PC-9 (cell line): ENCODE measurements around the gene ARHGAP33. TPM values are rescaled to one million over a fixed set of nuclear protein-coding genes. Genes with fewer than 3 reads are reported as not detected.

Experiments used
- BruUV-seq: library from RNA; stranded (reverse); fragments of 400-500 nt; replicated peaks from 2 replicates; lab custom pipeline; 2021; lab: Mats Ljungman, UMichigan
- CTCF ChIA-PET: fragments of 300-600 bp; sonication (Branson Sonifier 250); formaldehyde crosslinking; loops from one replicate; lab custom pipeline; 2022; ENCODE audit warnings: antibody characterized with exemption; lab: Charles Lee
- POLR2A ChIA-PET: fragments of 300-600 bp; sonication (Branson Sonifier 250); formaldehyde crosslinking; loops from one replicate; lab custom pipeline; 2022; ENCODE audit warnings: antibody characterized with exemption; ENCODE audit not compliant: unreplicated experiment; lab: Charles Lee
- DNase-seq, 2 experiments: peaks; one replicate each; pipeline versions ENCODE4 v3.0.0 to v3.0.0-alpha.2; 2015 to 2022; ENCODE audit warnings: mixed read lengths in 1 of 2
- H2AFZ ChIP-seq: fragments of 200-600 bp; sonication (generic); 2 replicates; pipeline ENCODE4 v1.8.1; 2017; ENCODE audit warnings: antibody characterized with exemption
- H3F3A ChIP-seq: fragments of 200-600 bp; sonication (generic); 2 replicates; pipeline ENCODE4 v1.8.1; 2017; ENCODE audit warnings: antibody characterized with exemption, mild to moderate bottlenecking, low read depth; ENCODE audit not compliant: insufficient read depth
- H3K27ac ChIP-seq: fragments of 200-600 bp; sonication (generic); 2 replicates; pipeline ENCODE4 v1.6.1; 2016; ENCODE audit warnings: mixed run types
- H3K27me3 ChIP-seq: fragments of 200-600 bp; sonication (generic); 2 replicates; pipeline ENCODE4 v1.6.1; 2016; ENCODE audit warnings: low read depth, mixed run types; ENCODE audit not compliant: insufficient read depth
- H3K36me3 ChIP-seq: fragments of 200-600 bp; sonication (generic); 2 replicates; pipeline ENCODE4 v1.6.1; 2016; ENCODE audit warnings: low read depth, mixed run types
- H3K4me1 ChIP-seq: fragments of 200-600 bp; sonication (generic); replicated peaks from 2 replicates; pipeline ENCODE4 v1.6.1; 2016; ENCODE audit warnings: mixed run types; ENCODE audit not compliant: insufficient read depth
- H3K4me2 ChIP-seq: fragments of 200-600 bp; sonication (generic); 2 replicates; pipeline ENCODE4 v1.6.1; 2017; ENCODE audit warnings: mixed run types
- H3K4me3 ChIP-seq: fragments of 200-600 bp; sonication (generic); 2 replicates; pipeline ENCODE4 v1.6.1; 2016; ENCODE audit warnings: mixed run types
- H3K79me2 ChIP-seq: fragments of 200-600 bp; sonication (generic); 2 replicates; pipeline ENCODE4 v1.6.1; 2017; ENCODE audit warnings: low read depth, mixed run types
- H3K9me2 ChIP-seq: fragments of 200-600 bp; sonication (generic); 2 replicates; pipeline ENCODE4 v1.8.1; 2017; ENCODE audit warnings: mild to moderate bottlenecking; ENCODE audit not compliant: insufficient read depth
- H3K9me3 ChIP-seq: fragments of 200-600 bp; sonication (generic); 2 replicates; pipeline ENCODE4 v1.8.1; 2016; ENCODE audit warnings: low read depth; ENCODE audit not compliant: insufficient read depth
- H4K20me1 ChIP-seq: fragments of 200-600 bp; sonication (generic); 2 replicates; pipeline ENCODE4 v1.8.1; 2017; ENCODE audit not compliant: insufficient read depth
- EZH2 ChIP-seq: fragments of 200-600 bp; sonication (generic); IDR thresholded peaks from 2 replicates; pipeline ENCODE4 v1.8.0; 2017; ENCODE audit warnings: antibody characterized with exemption, low read depth
- intact Hi-C: fragments of 100-400 bp; cut with micrococcal nuclease; formaldehyde crosslinking; loops from one replicate; pipeline ENCODE4 v1.10.0; 2022; ENCODE audit not compliant: unreplicated experiment
- total RNA-seq: library from RNA; stranded (reverse); gene quantifications from 2 replicates; pipeline ENCODE4 v1.2.3, GENCODE V29; 2021
- TF ChIP-seq, protein P1 (sequence below): fragments of 200-600 bp; sonication (generic); conservative IDR thresholded peaks from 2 replicates; pipeline ENCODE4 v1.6.1; 2017; ENCODE audit warnings: mixed run types, antibody characterized with exemption, mild to moderate bottlenecking, moderate library complexity

ARHGAP33 gene
- total RNA-seq, 1 experiment from 2014 or later = 21.3 TPM

DNA sequence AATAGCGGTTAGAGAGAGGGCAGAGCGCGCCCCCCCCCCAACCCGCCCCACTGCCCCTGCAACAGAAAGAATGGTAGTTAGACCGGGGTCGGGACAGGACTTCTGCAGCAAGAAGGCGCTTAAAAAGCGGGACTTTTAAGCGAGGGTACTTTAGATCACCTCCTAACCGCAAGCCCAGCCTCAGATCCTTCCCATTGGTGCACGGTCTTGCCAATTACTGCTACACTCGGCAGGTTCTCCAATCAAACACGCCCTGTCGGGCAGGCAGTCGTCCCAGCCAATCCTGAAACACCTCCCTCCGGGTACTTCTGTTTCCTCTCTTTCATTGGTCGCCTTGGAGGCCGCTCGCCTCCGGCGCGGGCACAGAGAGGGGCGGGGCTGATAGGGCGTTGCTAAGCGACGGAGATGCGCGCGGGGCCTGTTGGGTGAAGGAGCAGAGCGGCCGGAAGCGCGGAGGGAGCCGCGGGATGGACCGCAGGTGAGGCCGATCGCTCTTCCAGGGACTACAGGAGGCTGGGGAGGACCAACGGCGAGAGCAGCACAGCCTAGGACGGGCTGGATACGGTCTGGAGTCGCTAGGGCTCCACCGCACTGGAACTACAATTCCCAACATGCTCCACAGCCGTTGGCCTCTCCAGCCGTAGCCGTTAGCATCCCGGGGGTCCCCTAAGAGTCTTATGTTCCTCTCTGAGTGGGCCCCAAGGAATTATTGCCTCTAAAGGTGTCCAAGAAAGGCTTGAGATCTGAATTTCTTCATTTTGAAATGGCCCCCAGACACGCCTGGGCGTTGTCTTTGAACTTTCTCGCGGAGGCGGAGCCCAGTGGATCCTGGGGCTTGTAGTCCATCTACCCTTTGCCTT lies 17.4 kb upstream of the ARHGAP33 start, which contains the start of gene PROSER3:
TSS of gene PROSER3 (plus strand) at position 428 of the 860 bp plus-strand sequence. CDS start at position 468, 40 bp downstream.
- Histone ChIP-seq H4K20me1 (peaks cover 4% of the 10 kb centered on the region; the same call in 1 of the 2 replicates), H3K9me3 (no peaks in the 10 kb centered on the region), H3K9me2 (no peaks in the 10 kb centered on the region), H3K4me3 (peak within 1 kb of the TSS; percentile 67), H3K27ac (peak within 1 kb of the TSS; percentile 67), H3K36me3 (no peaks in the 10 kb centered on the region; the same call in 1 of the 2 replicates), H3K27me3 (no peaks in the 10 kb centered on the region), H3K79me2 (peaks cover 19% of the 10 kb centered on the region), H3F3A (peaks cover 19% of the 10 kb centered on the region), H3K4me1 (peaks cover 13% of the 10 kb centered on the region), H3K4me2 (peak within 1 kb of the TSS; percentile 95), H2AFZ (peak within 1 kb of the TSS; percentile 85)
- TSS peak; percentile 34 for BruUV-seq
- TF ChIP-seq EZH2 = no peak
- TF ChIP-seq, protein P1, sequence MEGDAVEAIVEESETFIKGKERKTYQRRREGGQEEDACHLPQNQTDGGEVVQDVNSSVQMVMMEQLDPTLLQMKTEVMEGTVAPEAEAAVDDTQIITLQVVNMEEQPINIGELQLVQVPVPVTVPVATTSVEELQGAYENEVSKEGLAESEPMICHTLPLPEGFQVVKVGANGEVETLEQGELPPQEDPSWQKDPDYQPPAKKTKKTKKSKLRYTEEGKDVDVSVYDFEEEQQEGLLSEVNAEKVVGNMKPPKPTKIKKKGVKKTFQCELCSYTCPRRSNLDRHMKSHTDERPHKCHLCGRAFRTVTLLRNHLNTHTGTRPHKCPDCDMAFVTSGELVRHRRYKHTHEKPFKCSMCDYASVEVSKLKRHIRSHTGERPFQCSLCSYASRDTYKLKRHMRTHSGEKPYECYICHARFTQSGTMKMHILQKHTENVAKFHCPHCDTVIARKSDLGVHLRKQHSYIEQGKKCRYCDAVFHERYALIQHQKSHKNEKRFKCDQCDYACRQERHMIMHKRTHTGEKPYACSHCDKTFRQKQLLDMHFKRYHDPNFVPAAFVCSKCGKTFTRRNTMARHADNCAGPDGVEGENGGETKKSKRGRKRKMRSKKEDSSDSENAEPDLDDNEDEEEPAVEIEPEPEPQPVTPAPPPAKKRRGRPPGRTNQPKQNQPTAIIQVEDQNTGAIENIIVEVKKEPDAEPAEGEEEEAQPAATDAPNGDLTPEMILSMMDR = no peak
- intact Hi-C loops = loop anchor here (1.0 to 2.0 kb wide), 2 partner anchors 10 to 17 kb away; partner anchors contain the start of gene LIN37
- DNase-seq = peak; percentile 98 to 99
- POLR2A ChIA-PET = interaction anchor here (0.6 to 0.7 kb wide), 3 partner anchors 10 to 169 kb away, joined by 6 to 25 read pairs (median 7); partner anchors contain the start of gene LIN37
- CTCF ChIA-PET = interaction anchor here (0.6 kb wide), 1 partner anchor 66 kb away, joined by 4 read pairs; no protein-coding TSS in a partner anchor

DNA sequence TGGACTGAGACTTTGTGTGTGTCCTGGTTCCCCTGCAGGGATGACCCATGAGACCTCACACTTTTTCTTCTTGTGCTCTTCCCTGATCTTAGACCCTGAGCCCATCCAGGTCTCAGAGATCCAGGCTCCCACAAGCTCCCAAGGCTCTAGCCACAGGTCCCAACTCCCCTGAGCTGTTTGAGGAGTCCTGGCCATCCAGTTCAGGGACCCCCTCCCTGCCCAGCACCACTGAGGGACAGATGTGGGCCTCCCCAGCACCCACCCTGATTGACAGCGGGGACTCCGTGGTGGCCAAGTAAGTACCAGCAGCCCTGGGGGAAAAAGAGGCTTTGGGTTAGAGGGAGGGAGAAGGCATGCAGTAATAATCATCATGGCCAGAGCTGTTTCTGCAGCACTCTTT lies 15.7 kb upstream of the ARHGAP33 start:
- H3K9me2 ChIP-seq = no peaks in the 10 kb centered on the region
- H3K4me1 ChIP-seq = peaks cover 13% of the 10 kb centered on the region
- peaks cover 19% of the 10 kb centered on the region for H3F3A ChIP-seq
- no peak for DNase-seq
- no peaks in the 10 kb centered on the region for H3K27me3 ChIP-seq
- intact Hi-C loops = loop anchor here (2.0 kb wide), 1 partner anchor 19 kb away; no protein-coding TSS in a partner anchor
- BruUV-seq = no TSS peak
- peak overlapping the region; percentile 75; the same call in 1 of the 2 replicates for H3K4me2 ChIP-seq
- H3K9me3 ChIP-seq = no peaks in the 10 kb centered on the region
- 0 out of 2 replicates have a peak overlapping the region, but pooled peaks have one; percentile 67 for H3K4me3 ChIP-seq
- H3K79me2 ChIP-seq = peaks cover 19% of the 10 kb centered on the region
- no peak overlapping the region for H3K27ac ChIP-seq
- POLR2A ChIA-PET = no interaction called here
- TF ChIP-seq EZH2 = no peak
- TF ChIP-seq, protein P1 = no peak
- H4K20me1 ChIP-seq = peaks cover 4% of the 10 kb centered on the region; the same call in 1 of the 2 replicates
- H3K36me3 ChIP-seq = no peaks in the 10 kb centered on the region; the same call in 1 of the 2 replicates
- CTCF ChIA-PET = no interaction called here
- H2AFZ ChIP-seq = no peak overlapping the region

DNA sequence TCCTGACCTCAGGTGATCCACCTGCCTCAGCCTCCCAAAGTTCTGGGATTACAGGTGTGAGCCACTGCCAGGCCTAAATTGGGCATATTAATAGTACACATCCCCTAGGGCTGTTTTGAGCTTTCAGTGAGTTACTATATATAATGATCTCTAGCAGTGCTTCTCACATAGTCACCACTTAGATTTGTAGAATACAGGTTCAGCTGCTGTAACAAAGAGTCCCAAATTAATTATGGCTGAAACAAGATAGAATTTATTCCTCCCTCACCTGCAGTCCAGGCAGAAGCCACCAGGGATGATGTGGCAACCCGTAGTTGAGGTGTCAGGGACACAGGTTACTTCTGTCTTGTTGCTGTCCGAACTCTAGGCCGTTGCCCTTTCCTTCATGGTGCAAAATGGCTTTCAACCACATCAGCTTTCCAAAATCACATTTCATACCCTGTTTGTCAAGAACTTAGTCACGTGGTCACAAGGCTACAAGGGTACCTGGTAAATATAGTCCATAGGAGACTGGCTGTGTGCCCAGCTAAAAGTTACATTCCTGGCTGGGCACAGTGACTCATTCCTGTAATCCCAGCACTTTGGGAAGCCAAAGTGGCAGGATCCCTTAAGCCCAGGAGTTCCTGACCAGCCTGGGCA lies 14.5 kb upstream of the ARHGAP33 start:
- no TSS peak for BruUV-seq
- intact Hi-C loops = no loop called here
- peaks cover 19% of the 10 kb centered on the region for H3K79me2 ChIP-seq
- no peaks in the 10 kb centered on the region for H3K9me2 ChIP-seq
- no peaks in the 10 kb centered on the region; the same call in 1 of the 2 replicates for H3K36me3 ChIP-seq
- H3K27me3 ChIP-seq = no peaks in the 10 kb centered on the region
- no peak overlapping the region for H2AFZ ChIP-seq
- ChIA-PET CTCF (no interaction called here), POLR2A (interaction anchor here (0.5 to 0.6 kb wide), 2 partner anchors 13 to 58 kb away, joined by 3 to 14 read pairs; no protein-coding TSS in a partner anchor)
- no peak overlapping the region for H3K27ac ChIP-seq
- no peak for DNase-seq
- H3K4me3 ChIP-seq = no peak overlapping the region
- H3K4me1 ChIP-seq = peaks cover 13% of the 10 kb centered on the region
- H3K9me3 ChIP-seq = no peaks in the 10 kb centered on the region
- peaks cover 4% of the 10 kb centered on the region for H4K20me1 ChIP-seq
- TF ChIP-seq EZH2 = no peak
- TF ChIP-seq, protein P1 = no peak
- peaks cover 19% of the 10 kb centered on the region for H3F3A ChIP-seq
- no peak overlapping the region for H3K4me2 ChIP-seq
